Mucosa of descending colon (tissue), 3 donors: ENCODE data around the gene OOSP3. TPM values are rescaled to one million over a fixed set of nuclear protein-coding genes. Genes with fewer than 3 reads are reported as not detected.
"Not testable (repeated sequence)": the region's sequence is repeated elsewhere in the genome, so short reads cannot be mapped to it uniquely, and the experiment has no call there.

ENCODE experiments used
- ATAC-seq: fragments of 200-7000 bp; cut with Tn5 transposase; one replicate; pipeline ENCODE4 v1.9.1; 2020; ENCODE audit warnings: mild to moderate bottlenecking, moderate library complexity
- DNase-seq, 3 donors: peaks; one replicate each; pipeline ENCODE4 v3.0.0-alpha.2; 2020
- H3K36me3 ChIP-seq: fragments of 200-600 bp; one replicate; pipeline ENCODE4 v1.8.0; 2021; ENCODE audit warnings: low read depth, mild to moderate bottlenecking
- H3K4me1 ChIP-seq: fragments of 200-600 bp; one replicate; pipeline ENCODE4 v1.8.0; 2021; ENCODE audit warnings: low read depth, mild to moderate bottlenecking
- H3K4me3 ChIP-seq: fragments of 200-600 bp; one replicate; pipeline ENCODE4 v1.8.0; 2021; ENCODE audit warnings: mild to moderate bottlenecking
- H3K9me3 ChIP-seq: fragments of 200-600 bp; one replicate; pipeline ENCODE4 v1.8.0; 2021; ENCODE audit warnings: mild to moderate bottlenecking
- intact Hi-C, 2 donors: fragments of 100-400 bp; cut with DNase I in 1 of 2; cut with micrococcal nuclease in 1 of 2; formaldehyde crosslinking; loops; one replicate each; pipeline versions ENCODE4 v1.11.0 to v1.11.1; 2022; cut with DNase I, micrococcal nuclease
- total RNA-seq, 3 donors: library from RNA; stranded (reverse); fragmentation: NEBNext Ultra II Directional in 2 of 3; extraction: Animal tissue kit (Norgen Biotek cat#: 25700) in 2 of 3; gene quantifications; one replicate each; pipeline versions ENCODE4 v1.2.1 to v1.2.4, GENCODE V29; 2021 to 2023
- TF ChIP-seq, protein P1 (sequence below): fragments of 200-600 bp; IDR thresholded peaks from one replicate; pipeline ENCODE4 v1.8.0; 2022; ENCODE audit warnings: antibody characterized with exemption, mild to moderate bottlenecking
- donor health status: DM: no; HTN: no; CAD: no; lungs with moderate emphysema.
- donor health status: DM: no; HTN: no; CAD: no.
- donor health status: DM: no; HTN: yes; CAD: no.

Gene OOSP3
- total RNA-seq, 3 donors from 2014 or later = 0.36 to 0.61 TPM; not detected in 1

DNA sequence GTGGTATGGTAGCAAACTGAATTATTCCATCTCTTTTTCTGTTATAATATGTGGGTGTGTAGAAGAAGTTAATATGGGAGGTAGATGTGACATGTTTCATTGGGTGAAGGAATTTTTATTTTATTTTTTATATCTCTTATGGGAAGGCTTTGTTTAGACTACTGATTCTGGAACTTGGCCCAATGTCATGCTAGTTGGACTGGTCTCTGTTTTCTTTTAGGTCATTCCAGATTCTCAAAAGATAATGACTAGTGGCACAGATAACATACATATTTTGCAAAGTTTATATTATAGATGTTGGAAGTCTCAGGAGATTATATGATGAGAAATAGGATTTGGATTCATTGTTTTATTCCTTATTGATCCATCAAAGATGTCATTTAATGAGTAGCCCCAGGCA is 1.3 kb upstream of the OOSP3 start:
- H3K36me3 ChIP-seq = no peaks in the 10 kb centered on the region
- no peak overlapping the region for H3K4me3 ChIP-seq
- TF ChIP-seq, protein P1, sequence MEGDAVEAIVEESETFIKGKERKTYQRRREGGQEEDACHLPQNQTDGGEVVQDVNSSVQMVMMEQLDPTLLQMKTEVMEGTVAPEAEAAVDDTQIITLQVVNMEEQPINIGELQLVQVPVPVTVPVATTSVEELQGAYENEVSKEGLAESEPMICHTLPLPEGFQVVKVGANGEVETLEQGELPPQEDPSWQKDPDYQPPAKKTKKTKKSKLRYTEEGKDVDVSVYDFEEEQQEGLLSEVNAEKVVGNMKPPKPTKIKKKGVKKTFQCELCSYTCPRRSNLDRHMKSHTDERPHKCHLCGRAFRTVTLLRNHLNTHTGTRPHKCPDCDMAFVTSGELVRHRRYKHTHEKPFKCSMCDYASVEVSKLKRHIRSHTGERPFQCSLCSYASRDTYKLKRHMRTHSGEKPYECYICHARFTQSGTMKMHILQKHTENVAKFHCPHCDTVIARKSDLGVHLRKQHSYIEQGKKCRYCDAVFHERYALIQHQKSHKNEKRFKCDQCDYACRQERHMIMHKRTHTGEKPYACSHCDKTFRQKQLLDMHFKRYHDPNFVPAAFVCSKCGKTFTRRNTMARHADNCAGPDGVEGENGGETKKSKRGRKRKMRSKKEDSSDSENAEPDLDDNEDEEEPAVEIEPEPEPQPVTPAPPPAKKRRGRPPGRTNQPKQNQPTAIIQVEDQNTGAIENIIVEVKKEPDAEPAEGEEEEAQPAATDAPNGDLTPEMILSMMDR = no peak
- ATAC-seq = no peak
- no peaks in the 10 kb centered on the region for H3K9me3 ChIP-seq
- DNase-seq = no peak
- intact Hi-C loops = no loop called here
- peaks cover 8% of the 10 kb centered on the region for H3K4me1 ChIP-seq

DNA sequence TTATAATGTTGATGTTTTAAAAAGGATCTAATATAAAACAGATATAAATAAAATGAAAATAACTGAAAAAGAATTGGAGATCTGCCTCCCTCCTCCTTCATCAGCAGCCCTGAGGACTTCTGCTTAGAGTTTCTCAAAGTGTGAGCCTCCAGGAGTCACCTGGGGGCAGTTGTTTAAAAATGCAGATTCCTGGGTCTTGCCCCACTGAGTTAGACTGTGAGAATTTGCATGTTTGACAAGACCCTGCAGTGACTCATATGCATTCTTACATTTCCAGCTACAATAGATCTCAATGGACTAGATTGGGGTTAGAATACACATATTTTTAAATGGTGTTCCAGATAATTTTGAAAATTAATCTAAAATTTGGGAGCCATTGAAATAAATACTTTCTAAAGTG is 798 bp upstream of the OOSP3 start:
- H3K36me3 ChIP-seq = no peaks in the 10 kb centered on the region
- DNase-seq (no peak), ATAC-seq (no peak)
- TF ChIP-seq, protein P1 = no peak
- no peak overlapping the region for H3K4me3 ChIP-seq
- peaks cover 8% of the 10 kb centered on the region for H3K4me1 ChIP-seq
- intact Hi-C loops = no loop called here
- no peaks in the 10 kb centered on the region for H3K9me3 ChIP-seq

DNA sequence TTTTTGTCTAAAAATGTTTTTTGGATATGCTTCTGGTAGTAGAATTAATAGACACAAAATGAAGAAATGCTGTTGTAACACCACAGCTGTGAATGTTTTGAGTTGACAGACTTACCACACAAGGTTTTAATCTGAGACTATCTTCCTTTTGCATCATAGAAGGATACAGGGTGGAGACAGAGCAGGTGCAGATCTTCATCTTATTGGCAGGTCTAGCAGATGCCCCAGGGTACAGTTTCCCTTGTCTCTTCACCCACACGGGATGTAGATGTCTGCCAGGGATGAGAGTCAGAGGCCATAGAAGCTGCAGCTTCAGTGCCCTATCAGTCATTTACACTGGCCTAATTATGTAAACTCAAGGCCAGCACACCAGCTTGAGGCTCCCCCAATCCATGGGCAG is 985 bp downstream of the OOSP3 start:
- TF ChIP-seq, protein P1 = no peak
- H3K36me3 ChIP-seq = no peaks in the 10 kb centered on the region
- H3K4me3 ChIP-seq = no peak overlapping the region
- ATAC-seq (no peak), DNase-seq (no peak)
- peaks cover 8% of the 10 kb centered on the region for H3K4me1 ChIP-seq
- intact Hi-C loops = no loop called here
- no peaks in the 10 kb centered on the region for H3K9me3 ChIP-seq

DNA sequence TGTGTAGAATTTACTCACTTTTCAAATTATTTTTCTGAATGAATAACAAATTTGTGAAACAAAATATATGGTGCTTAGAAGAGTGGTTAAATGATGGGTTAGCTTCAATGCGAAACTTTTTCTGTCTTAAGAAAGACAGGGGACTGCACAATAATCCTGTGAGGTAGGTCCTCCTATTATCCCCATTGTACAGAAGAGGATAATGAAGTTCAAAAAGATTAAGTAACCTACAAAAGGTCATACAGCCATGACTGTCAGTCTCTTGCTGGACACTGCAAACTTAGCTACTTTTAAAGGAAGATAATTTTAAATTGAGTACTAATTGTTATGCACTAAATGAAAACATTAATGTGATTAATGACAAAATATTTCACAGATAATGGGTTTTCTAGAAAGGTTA is 5.0 kb downstream of the OOSP3 start:
- no peak overlapping the region for H3K4me3 ChIP-seq
- no peak for ATAC-seq
- H3K36me3 ChIP-seq = no peaks in the 10 kb centered on the region
- intact Hi-C loops = no loop called here
- peaks cover 10% of the 10 kb centered on the region for H3K9me3 ChIP-seq
- TF ChIP-seq, protein P1 = no peak
- DNase-seq = no peak
- peaks cover 8% of the 10 kb centered on the region for H3K4me1 ChIP-seq

DNA sequence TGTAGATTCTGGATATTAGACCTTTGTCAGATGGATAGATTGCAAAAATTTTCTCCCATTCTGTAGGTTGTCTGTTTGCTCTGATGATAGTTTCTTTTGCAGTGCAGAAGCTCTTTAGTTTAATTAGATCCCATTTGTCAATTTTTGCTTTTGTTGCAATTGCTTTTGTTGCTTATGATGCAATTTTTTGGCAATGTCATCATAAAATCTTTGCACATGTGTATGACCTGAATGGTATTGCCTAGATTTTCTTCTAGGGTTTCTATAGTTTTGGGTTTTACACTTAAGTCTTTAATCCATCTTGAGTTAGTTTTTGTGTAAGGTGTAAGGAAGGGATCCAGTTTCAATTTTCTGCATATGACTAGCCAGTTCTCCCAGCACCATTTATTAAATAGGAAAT is 8.6 kb downstream of the OOSP3 start:
- H3K36me3 ChIP-seq, H3K4me3 ChIP-seq, ATAC-seq, DNase-seq, intact Hi-C loops, H3K4me1 ChIP-seq: not testable (repeated sequence)
- peaks cover 25% of the 10 kb centered on the region for H3K9me3 ChIP-seq

DNA sequence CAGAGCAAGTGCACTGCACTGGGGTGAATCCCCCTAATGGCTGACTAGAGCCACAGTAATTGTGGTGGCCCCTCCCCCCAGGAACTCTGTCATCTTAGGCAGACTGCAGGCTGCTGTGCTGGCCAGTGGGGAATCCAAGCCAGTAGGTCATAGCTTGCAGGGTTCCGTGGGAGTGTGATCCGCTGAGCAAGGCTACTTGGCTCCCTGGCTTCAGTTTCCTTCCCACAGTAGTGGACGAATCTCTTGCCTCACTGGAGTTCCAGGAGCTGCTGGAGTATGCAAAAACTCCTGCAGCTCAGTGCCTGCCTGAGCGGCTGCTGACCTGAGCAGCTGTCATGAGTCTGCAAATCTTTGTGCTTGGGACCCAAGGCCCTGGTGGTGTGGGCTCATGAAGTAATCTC is 13.2 kb downstream of the OOSP3 start:
- Histone ChIP-seq H3K4me1 (no peaks in the 10 kb centered on the region), H3K4me3 (no peak overlapping the region), H3K36me3 (no peaks in the 10 kb centered on the region), H3K9me3 (peaks cover 25% of the 10 kb centered on the region)
- TF ChIP-seq, protein P1 = no peak
- DNase-seq (no peak), ATAC-seq (no peak)
- intact Hi-C loops = no loop called here
